Gastroesophageal sphincter (tissue), 3 donors: ENCODE data around the gene IL17B.

Experiments
- CTCF ChIP-seq, 4 experiments: fragments of 200-600 bp in 2 of 4; fragments of 450-650 bp in 2 of 4; sonication (generic) in 1 of 4; IDR thresholded peaks; one replicate each; pipeline ENCODE4 v1.5.1; 2017 to 2019; ENCODE audit warnings: antibody characterized with exemption in 4 of 4, mild to moderate bottlenecking in 2 of 4, moderate library complexity in 2 of 4
- EP300 ChIP-seq: sonication (generic); formaldehyde crosslinking; IDR thresholded peaks from one replicate; pipeline ENCODE4 v1.6.1; 2017; ENCODE audit warnings: antibody characterized with exemption, mild to moderate bottlenecking
- POLR2A ChIP-seq, 2 donors: fragments of 450-650 bp; IDR thresholded peaks; one replicate each; pipeline ENCODE4 v1.6.1; 2017; ENCODE audit warnings: antibody characterized with exemption in 2 of 2, mild to moderate bottlenecking in 2 of 2, moderate library complexity in 1 of 2

GRCh38 chr5:149403923-149404745 is 25.0 kb upstream of the IL17B start:
- TF ChIP-seq CTCF (IDR thresholded peaks at IDR 0.05): no peak
- TF ChIP-seq POLR2A (IDR thresholded peaks at IDR 0.05): no peak
- TF ChIP-seq EP300: no peak
